Neural progenitor cell (in vitro differentiated cells): ENCODE data around the gene A2M. TPM values are rescaled to one million over a fixed set of nuclear protein-coding genes. Genes with fewer than 3 reads are reported as not detected.

Source experiments
- DNase-seq: peaks from one replicate; pipeline ENCODE4 v3.0.0-alpha.2; 2016; ENCODE audit warnings: low spot score
- H2AFZ ChIP-seq: fragments of 200-600 bp; sonication (generic); replicated peaks from 2 replicates; pipeline ENCODE4 v1.6.1; 2016; ENCODE audit warnings: antibody characterized with exemption
- H3F3A ChIP-seq: fragments of 200-600 bp; sonication (generic); 2 replicates; pipeline ENCODE4 v1.6.1; 2016; ENCODE audit warnings: antibody characterized with exemption, low read depth
- H3K27ac ChIP-seq: fragments of 200-600 bp; sonication (generic); 2 replicates; pipeline ENCODE4 v1.5.1; 2016; ENCODE audit warnings: mild to moderate bottlenecking
- H3K27me3 ChIP-seq: fragments of 200-600 bp; sonication (generic); 2 replicates; pipeline ENCODE4 v1.6.1; 2016; ENCODE audit warnings: mild to moderate bottlenecking, moderate library complexity
- H3K36me3 ChIP-seq: fragments of 200-600 bp; sonication (generic); 2 replicates; pipeline ENCODE4 v1.5.1; 2016
- H3K4me1 ChIP-seq: fragments of 200-600 bp; sonication (generic); 2 replicates; pipeline ENCODE4 v1.6.1; 2016; ENCODE audit warnings: mixed run types
- H3K4me2 ChIP-seq: fragments of 200-600 bp; sonication (generic); 2 replicates; pipeline ENCODE4 v1.6.1; 2016
- H3K4me3 ChIP-seq: fragments of 200-600 bp; sonication (generic); 2 replicates; pipeline ENCODE4 v1.5.1; 2016
- H3K79me2 ChIP-seq: fragments of 200-600 bp; sonication (generic); 2 replicates; pipeline ENCODE4 v1.6.1; 2016; ENCODE audit warnings: low read depth
- H3K9ac ChIP-seq: fragments of 200-600 bp; sonication (generic); 2 replicates; pipeline ENCODE4 v1.6.1; 2016
- H3K9me3 ChIP-seq: fragments of 200-600 bp; sonication (generic); 2 replicates; pipeline ENCODE4 v1.5.1; 2016; ENCODE audit warnings: low read depth
- H4K20me1 ChIP-seq: fragments of 200-600 bp; sonication (generic); 2 replicates; pipeline ENCODE4 v1.6.1; 2016; ENCODE audit warnings: low read depth
- H3K27ac Mint-ChIP-seq: 3 replicates; pipeline ENCODE4 v1.8.0; 2021; ENCODE audit warnings: mixed read lengths
- H3K27me3 Mint-ChIP-seq: 2 replicates; pipeline ENCODE4 v1.8.0; 2022; ENCODE audit warnings: low read depth, mild to moderate bottlenecking, inconsistent platforms, moderate library complexity, mixed read lengths; ENCODE audit not compliant: insufficient read depth
- H3K36me3 Mint-ChIP-seq: 3 replicates; pipeline ENCODE4 v1.8.0; 2021; ENCODE audit warnings: mixed read lengths
- H3K4me1 Mint-ChIP-seq: 3 replicates; pipeline ENCODE4 v1.8.0; 2021; ENCODE audit warnings: mixed read lengths
- H3K4me3 Mint-ChIP-seq: 3 replicates; pipeline ENCODE4 v1.8.0; 2021; ENCODE audit warnings: mild to moderate bottlenecking, moderate library complexity, mixed read lengths
- H3K9me3 Mint-ChIP-seq: 3 replicates; pipeline ENCODE4 v1.8.0; 2020; ENCODE audit warnings: mixed read lengths
- EZH2 ChIP-seq: fragments of 200-600 bp; sonication (generic); IDR thresholded peaks from 2 replicates; pipeline ENCODE4 v1.6.1; 2017; ENCODE audit warnings: antibody characterized with exemption, mild to moderate bottlenecking, moderate library complexity
- EZH2phosphoT487 ChIP-seq: fragments of 200-600 bp; sonication (generic); IDR thresholded peaks from 2 replicates; pipeline ENCODE4 v1.6.1; 2017; ENCODE audit warnings: antibody characterized with exemption
- total RNA-seq: library from RNA; depleted of rRNA; stranded (reverse); fragments of >200 nt; gene quantifications from 2 replicates; pipeline ENCODE4 v1.2.3, GENCODE V29; 2015; ENCODE audit warnings: low replicate concordance
- TF ChIP-seq, protein P1 (sequence below): fragments of 200-600 bp; sonication (generic); IDR thresholded peaks from 2 replicates; pipeline ENCODE4 v1.5.1; 2017; ENCODE audit warnings: antibody characterized with exemption, mild to moderate bottlenecking

The A2M gene
- total RNA-seq, 1 donor from 2014 or later: not detected

DNA sequence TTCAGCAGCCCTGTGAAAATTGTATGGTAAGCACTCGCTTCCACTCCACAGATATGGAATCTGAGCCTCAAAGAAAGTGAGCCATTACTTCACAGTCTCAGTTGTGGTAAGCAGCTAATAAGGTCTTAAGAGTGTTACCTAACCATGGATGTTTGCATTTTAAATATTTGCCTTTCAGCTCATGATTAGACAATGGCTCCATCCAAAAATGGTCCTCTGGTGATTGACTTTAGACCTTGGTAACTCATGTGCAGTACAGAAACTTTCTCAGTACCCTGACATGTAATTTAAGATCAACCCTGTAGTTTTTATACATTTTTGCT is 1.8 kb downstream of the A2M start:
- Histone ChIP-seq H3K79me2 (no peaks in the 10 kb centered on the region), H3K9me3 (no peaks in the 10 kb centered on the region), H4K20me1 (no peaks in the 10 kb centered on the region)

DNA sequence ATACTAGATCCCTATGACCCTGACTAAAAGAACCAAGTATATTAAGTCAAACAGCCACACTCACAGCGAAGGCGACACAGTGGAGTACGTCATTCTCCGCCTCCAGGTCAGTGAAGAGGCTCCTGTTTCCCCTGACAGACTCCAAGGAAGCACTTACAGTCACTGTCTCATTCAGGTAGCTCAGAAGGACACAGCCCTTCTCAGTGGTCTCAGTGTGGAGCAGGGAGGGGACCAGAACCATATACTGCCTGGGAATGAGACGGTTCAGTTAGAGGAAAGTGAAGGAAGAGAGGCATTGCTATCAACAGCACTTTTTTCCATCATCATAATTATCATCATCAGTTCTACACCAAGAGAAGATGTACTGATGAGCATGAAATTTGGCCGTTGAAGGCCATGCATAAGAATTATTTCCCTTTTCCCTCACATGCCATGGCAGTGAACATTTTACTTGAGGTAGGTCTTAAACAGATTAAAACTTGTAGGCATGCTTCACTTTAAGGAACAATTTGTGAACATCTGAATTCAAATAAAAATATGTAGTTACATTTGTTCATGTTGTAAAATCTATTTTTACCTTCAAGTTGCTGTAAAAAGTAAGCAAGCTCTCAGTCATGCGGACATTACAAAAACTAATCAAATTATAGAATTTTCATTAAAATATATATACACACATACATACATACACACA is 2.3 kb downstream of the A2M start:
- Histone ChIP-seq H3K4me2 (no peak overlapping the region), H3K79me2 (no peaks in the 10 kb centered on the region), H3K9ac (no peak overlapping the region), H3K27ac (no peak overlapping the region), H3K27me3 (no peaks in the 10 kb centered on the region), H4K20me1 (no peaks in the 10 kb centered on the region), H3K9me3 (no peaks in the 10 kb centered on the region), H3K4me1 (no peaks in the 10 kb centered on the region), H2AFZ (no peak overlapping the region), H3K36me3 (no peaks in the 10 kb centered on the region), H3F3A (no peaks in the 10 kb centered on the region), H3K4me3 (no peak overlapping the region)
- no peaks in the 10 kb centered on the region for H3K27me3 Mint-ChIP-seq
- no peaks in the 10 kb centered on the region for H3K9me3 Mint-ChIP-seq
- no peak overlapping the region for H3K27ac Mint-ChIP-seq
- no peak for TF ChIP-seq EZH2phosphoT487
- TF ChIP-seq, protein P1, sequence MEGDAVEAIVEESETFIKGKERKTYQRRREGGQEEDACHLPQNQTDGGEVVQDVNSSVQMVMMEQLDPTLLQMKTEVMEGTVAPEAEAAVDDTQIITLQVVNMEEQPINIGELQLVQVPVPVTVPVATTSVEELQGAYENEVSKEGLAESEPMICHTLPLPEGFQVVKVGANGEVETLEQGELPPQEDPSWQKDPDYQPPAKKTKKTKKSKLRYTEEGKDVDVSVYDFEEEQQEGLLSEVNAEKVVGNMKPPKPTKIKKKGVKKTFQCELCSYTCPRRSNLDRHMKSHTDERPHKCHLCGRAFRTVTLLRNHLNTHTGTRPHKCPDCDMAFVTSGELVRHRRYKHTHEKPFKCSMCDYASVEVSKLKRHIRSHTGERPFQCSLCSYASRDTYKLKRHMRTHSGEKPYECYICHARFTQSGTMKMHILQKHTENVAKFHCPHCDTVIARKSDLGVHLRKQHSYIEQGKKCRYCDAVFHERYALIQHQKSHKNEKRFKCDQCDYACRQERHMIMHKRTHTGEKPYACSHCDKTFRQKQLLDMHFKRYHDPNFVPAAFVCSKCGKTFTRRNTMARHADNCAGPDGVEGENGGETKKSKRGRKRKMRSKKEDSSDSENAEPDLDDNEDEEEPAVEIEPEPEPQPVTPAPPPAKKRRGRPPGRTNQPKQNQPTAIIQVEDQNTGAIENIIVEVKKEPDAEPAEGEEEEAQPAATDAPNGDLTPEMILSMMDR: no peak
- no peak for TF ChIP-seq EZH2
- H3K4me3 Mint-ChIP-seq: no peak overlapping the region
- DNase-seq: no peak
- peaks cover 1% of the 10 kb centered on the region for H3K36me3 Mint-ChIP-seq
- peaks cover 23% of the 10 kb centered on the region for H3K4me1 Mint-ChIP-seq

More for the DNA sequence above, 1.8 kb downstream of the A2M start:
- no peaks in the 10 kb centered on the region for H3K9me3 Mint-ChIP-seq
- no peak overlapping the region for H3K27ac ChIP-seq
- H3K36me3 ChIP-seq: no peaks in the 10 kb centered on the region
- H3F3A ChIP-seq: no peaks in the 10 kb centered on the region
- H2AFZ ChIP-seq: no peak overlapping the region
- no peaks in the 10 kb centered on the region for H3K27me3 Mint-ChIP-seq
- H3K4me3 Mint-ChIP-seq: no peak overlapping the region
- no peaks in the 10 kb centered on the region for H3K4me1 ChIP-seq
- peaks cover 23% of the 10 kb centered on the region for H3K4me1 Mint-ChIP-seq
- no peak overlapping the region for H3K4me3 ChIP-seq
- H3K27ac Mint-ChIP-seq: no peak overlapping the region
- TF ChIP-seq, protein P1: no peak
- TF ChIP-seq EZH2: no peak
- no peak for TF ChIP-seq EZH2phosphoT487
- H3K36me3 Mint-ChIP-seq: peaks cover 1% of the 10 kb centered on the region
- no peak overlapping the region for H3K9ac ChIP-seq
- H3K4me2 ChIP-seq: no peak overlapping the region
- no peaks in the 10 kb centered on the region for H3K27me3 ChIP-seq
- no peak for DNase-seq

DNA sequence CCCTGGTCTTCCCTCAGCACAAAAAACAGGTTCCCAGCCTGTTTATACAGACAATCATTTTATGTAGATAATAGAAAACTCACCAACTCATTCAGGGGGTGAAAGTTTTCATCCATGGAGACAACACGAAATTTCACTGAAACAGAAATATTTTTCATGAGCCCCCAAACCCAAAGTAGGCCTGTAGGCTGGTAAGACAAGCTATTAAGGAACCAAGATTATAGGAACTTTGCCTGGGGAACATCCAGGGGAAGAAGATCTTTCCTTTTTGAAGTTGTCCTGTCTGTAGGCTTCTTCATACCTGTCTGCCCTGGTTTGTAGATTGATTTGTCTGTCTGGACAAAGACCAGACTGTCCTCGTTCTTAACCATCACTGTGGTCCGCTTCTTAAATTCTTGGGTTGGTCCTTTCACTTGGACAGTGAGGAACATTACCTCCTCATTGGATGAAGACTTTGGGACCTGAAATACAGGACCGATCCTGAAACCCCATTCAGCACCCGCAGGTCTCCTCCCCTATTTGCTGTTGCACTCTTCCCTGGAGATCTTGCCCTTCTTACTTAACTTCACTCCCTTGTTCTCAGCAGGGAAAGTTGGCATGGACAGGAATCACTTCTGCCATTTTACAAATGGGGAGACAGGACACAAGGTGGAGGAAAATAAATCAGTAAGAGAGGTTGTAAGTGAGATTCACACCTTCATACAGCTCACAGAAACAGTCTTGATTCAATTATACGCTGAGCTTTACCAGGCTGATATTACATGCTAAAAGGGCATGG is 3.5 kb downstream of the A2M start:
- Histone ChIP-seq H3K4me1 (no peaks in the 10 kb centered on the region), H3K9ac (no peak overlapping the region), H3K36me3 (no peaks in the 10 kb centered on the region), H3K9me3 (no peaks in the 10 kb centered on the region), H3K79me2 (no peaks in the 10 kb centered on the region), H3K27ac (no peak overlapping the region), H2AFZ (no peak overlapping the region), H3K4me2 (no peak overlapping the region), H3F3A (no peaks in the 10 kb centered on the region), H3K4me3 (no peak overlapping the region), H3K27me3 (no peaks in the 10 kb centered on the region), H4K20me1 (no peaks in the 10 kb centered on the region)
- Mint-ChIP-seq H3K36me3 (peaks cover 1% of the 10 kb centered on the region), H3K27me3 (no peaks in the 10 kb centered on the region), H3K27ac (no peak overlapping the region), H3K9me3 (no peaks in the 10 kb centered on the region), H3K4me3 (no peak overlapping the region), H3K4me1 (peaks cover 18% of the 10 kb centered on the region)
- TF ChIP-seq EZH2phosphoT487 (no peak), EZH2 (no peak)
- DNase-seq: no peak

DNA sequence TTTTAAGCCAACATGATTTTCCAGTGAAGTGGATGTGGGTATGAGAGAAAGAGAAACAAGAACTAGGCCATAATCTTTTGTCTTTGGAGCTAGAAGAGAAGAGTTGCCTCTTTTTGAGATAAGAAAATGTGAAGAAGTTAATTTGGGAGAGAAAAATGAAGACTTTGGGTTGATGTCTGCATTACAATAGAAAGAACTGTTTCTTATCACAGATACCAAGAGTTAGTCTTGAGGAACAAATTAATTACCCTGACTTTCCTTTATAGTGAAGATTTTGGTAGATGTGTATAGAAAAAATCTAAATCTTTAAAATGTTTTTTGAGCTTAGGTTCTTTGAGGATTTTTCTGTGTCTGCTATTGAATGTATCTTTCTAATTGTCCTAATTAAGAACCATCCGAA is 4.2 kb downstream of the A2M start:
- no peak overlapping the region for H3K4me2 ChIP-seq
- H3K4me3 Mint-ChIP-seq: no peak overlapping the region
- H3F3A ChIP-seq: no peaks in the 10 kb centered on the region
- no peaks in the 10 kb centered on the region for H3K9me3 Mint-ChIP-seq
- no peaks in the 10 kb centered on the region for H3K79me2 ChIP-seq
- no peak overlapping the region for H3K9ac ChIP-seq
- H3K36me3 ChIP-seq: no peaks in the 10 kb centered on the region
- no peaks in the 10 kb centered on the region for H3K27me3 Mint-ChIP-seq
- no peak overlapping the region for H3K27ac Mint-ChIP-seq
- no peaks in the 10 kb centered on the region for H3K27me3 ChIP-seq
- no peak for DNase-seq
- peaks cover 1% of the 10 kb centered on the region for H3K36me3 Mint-ChIP-seq
- no peak overlapping the region for H3K4me3 ChIP-seq
- TF ChIP-seq, protein P1: no peak
- no peaks in the 10 kb centered on the region for H3K4me1 ChIP-seq
- no peak overlapping the region for H3K27ac ChIP-seq
- peaks cover 13% of the 10 kb centered on the region for H3K4me1 Mint-ChIP-seq
- no peaks in the 10 kb centered on the region for H3K9me3 ChIP-seq
- no peak overlapping the region for H2AFZ ChIP-seq
- no peaks in the 10 kb centered on the region for H4K20me1 ChIP-seq
